Smooth muscle cell (in vitro differentiated cells): ENCODE data around the gene NR0B2. TPM values are rescaled to one million over a fixed set of nuclear protein-coding genes. Genes with fewer than 3 reads are reported as not detected.
A peak's percentile ranks its signal among the peaks of the same experiment; 100 is the strongest.

Experiments
- DNase-seq: peaks from one replicate; lab custom pipeline; 2025; ENCODE audit not compliant: unreplicated experiment; lab: John Stamatoyannopoulos, UW
- H2AFZ ChIP-seq: fragments of 200-600 bp; sonication (generic); 2 replicates; pipeline ENCODE4 v1.6.0; 2016; ENCODE audit warnings: antibody characterized with exemption, low read depth, mild to moderate bottlenecking
- H3F3A ChIP-seq: fragments of 200-600 bp; sonication (generic); 2 replicates; pipeline ENCODE4 v1.6.0; 2017; ENCODE audit warnings: antibody characterized with exemption, low read depth
- H3K27ac ChIP-seq: fragments of 200-600 bp; sonication (generic); 2 replicates; pipeline ENCODE4 v1.5.1; 2016; ENCODE audit warnings: low read depth, mild to moderate bottlenecking
- H3K27me3 ChIP-seq: fragments of 200-600 bp; sonication (generic); 2 replicates; pipeline ENCODE4 v1.6.1; 2016; ENCODE audit warnings: low read depth, mild to moderate bottlenecking
- H3K36me3 ChIP-seq: fragments of 200-600 bp; sonication (generic); 2 replicates; pipeline ENCODE4 v1.5.1; 2016; ENCODE audit warnings: low read depth
- H3K4me1 ChIP-seq: fragments of 200-600 bp; sonication (generic); 2 replicates; pipeline ENCODE4 v1.5.1; 2016; ENCODE audit warnings: low read depth
- H3K4me2 ChIP-seq: fragments of 200-600 bp; sonication (generic); 2 replicates; pipeline ENCODE4 v1.6.0; 2016; ENCODE audit warnings: mild to moderate bottlenecking
- H3K4me3 ChIP-seq: fragments of 200-600 bp; sonication (generic); 2 replicates; pipeline ENCODE4 v1.5.1; 2016; ENCODE audit warnings: mild to moderate bottlenecking
- H3K79me2 ChIP-seq: fragments of 200-600 bp; sonication (generic); 2 replicates; pipeline ENCODE4 v1.6.0; 2016; ENCODE audit warnings: low read depth, mild to moderate bottlenecking
- H3K9ac ChIP-seq: fragments of 200-600 bp; sonication (generic); 2 replicates; pipeline ENCODE4 v1.6.0; 2016; ENCODE audit warnings: low read depth
- H3K9me3 ChIP-seq: fragments of 200-600 bp; sonication (generic); replicated peaks from 2 replicates; pipeline ENCODE4 v1.5.1; 2016; ENCODE audit warnings: low read depth
- H4K20me1 ChIP-seq: fragments of 200-600 bp; sonication (generic); 2 replicates; pipeline ENCODE4 v1.6.0; 2016; ENCODE audit warnings: low read depth
- CTCF ChIP-seq: fragments of 200-600 bp; sonication (generic); IDR thresholded peaks from 2 replicates; pipeline ENCODE4 v1.5.1; 2017; ENCODE audit warnings: borderline replicate concordance, mild to moderate bottlenecking, antibody characterized with exemption; ENCODE audit not compliant: insufficient read depth, poor library complexity, severe bottlenecking
- WGBS: methylation state at CpG from one replicate; pipeline ENCODE4 v1.1.7; 2016; ENCODE audit warnings: low lambda C conversion rate; 5-methylcytosine and 5-hydroxymethylcytosine counted together
- polyA plus RNA-seq: library from polyadenylated mRNA; unstranded; fragments of >200 nt; fragmentation: Nextera tagmentation; extraction: Ambion mirVana; gene quantifications from 2 replicates; pipeline ENCODE4 v1.2.1, GENCODE V29; 2016
- total RNA-seq: library from RNA; depleted of rRNA; stranded (reverse); fragments of >200 nt; gene quantifications from 2 replicates; pipeline ENCODE4 v1.2.3, GENCODE V29; 2014

The NR0B2 gene
- total and polyA plus RNA-seq, 2 experiments from 2014 or later = not detected

- Histone ChIP-seq H3K9ac (no peak overlapping the region), H3K79me2 (peaks cover 42% of the 10 kb centered on the region), H3K27ac (no peak overlapping the region)
These were observed 19.5 kb downstream of the NR0B2 start for GRCh38 chr1:26894263-26894662.

GRCh38 chr1:26890467-26890796, 23.3 kb downstream of the NR0B2 start:
- Histone ChIP-seq H3K27ac (peak overlapping the region; percentile 87), H3K4me2 (peak overlapping the region; percentile 99), H3K4me3 (peak overlapping the region; percentile 82), H3F3A (peaks cover 5% of the 10 kb centered on the region), H3K4me1 (peaks cover 13% of the 10 kb centered on the region), H3K36me3 (peaks cover 9% of the 10 kb centered on the region), H3K9ac (peak overlapping the region; percentile 93), H3K79me2 (peaks cover 31% of the 10 kb centered on the region), H3K9me3 (no peaks in the 10 kb centered on the region), H2AFZ (peak overlapping the region; percentile 89), H4K20me1 (peaks cover 9% of the 10 kb centered on the region), H3K27me3 (no peaks in the 10 kb centered on the region)
- DNase-seq = no peak
- no peak for TF ChIP-seq CTCF
- WGBS = 18% methylated on average over 12 of the region's 12 CpGs

More at GRCh38 chr1:26894263-26894662, 19.5 kb downstream of the NR0B2 start:
- no peak overlapping the region for H3K4me3 ChIP-seq
- H2AFZ ChIP-seq = no peak overlapping the region
- no peak for TF ChIP-seq CTCF
- no peaks in the 10 kb centered on the region for H3K27me3 ChIP-seq
- H4K20me1 ChIP-seq = peaks cover under 1% of the 10 kb centered on the region
- peaks cover 5% of the 10 kb centered on the region for H3F3A ChIP-seq
- WGBS = 93% methylated on average over 13 of the region's 13 CpGs
- no peak overlapping the region for H3K4me2 ChIP-seq
- no peak for DNase-seq
- peaks cover 11% of the 10 kb centered on the region for H3K4me1 ChIP-seq
- peaks cover 12% of the 10 kb centered on the region for H3K36me3 ChIP-seq
- H3K9me3 ChIP-seq = no peaks in the 10 kb centered on the region

- Histone ChIP-seq H3K79me2 (peaks cover 27% of the 10 kb centered on the region), H3K27me3 (no peaks in the 10 kb centered on the region), H2AFZ (peak within 1 kb of the TSS; percentile 89), H3K4me1 (peaks cover 13% of the 10 kb centered on the region), H3K4me3 (peak within 1 kb of the TSS; percentile 82), H3K9me3 (no peaks in the 10 kb centered on the region), H3K4me2 (peak within 1 kb of the TSS; percentile 99), H3K36me3 (peaks cover 9% of the 10 kb centered on the region), H3K9ac (peak within 1 kb of the TSS; percentile 93), H3F3A (peaks cover 5% of the 10 kb centered on the region), H4K20me1 (peaks cover 9% of the 10 kb centered on the region), H3K27ac (peak within 1 kb of the TSS; percentile 87)
- DNase-seq = peak; percentile 30
- TF ChIP-seq CTCF = no peak
- 4% methylated on average over 89 of the region's 89 CpGs for WGBS
These were observed 24.0 kb downstream of the NR0B2 start, which contains the start of gene GPN2 for GRCh38 chr1:26889551-26890466. GPN2 (minus strand) TSS chr1:26890283; CDS start chr1:26890096, 187 bp downstream.
